ENCODE results near the gene PGM1.

DNA sequence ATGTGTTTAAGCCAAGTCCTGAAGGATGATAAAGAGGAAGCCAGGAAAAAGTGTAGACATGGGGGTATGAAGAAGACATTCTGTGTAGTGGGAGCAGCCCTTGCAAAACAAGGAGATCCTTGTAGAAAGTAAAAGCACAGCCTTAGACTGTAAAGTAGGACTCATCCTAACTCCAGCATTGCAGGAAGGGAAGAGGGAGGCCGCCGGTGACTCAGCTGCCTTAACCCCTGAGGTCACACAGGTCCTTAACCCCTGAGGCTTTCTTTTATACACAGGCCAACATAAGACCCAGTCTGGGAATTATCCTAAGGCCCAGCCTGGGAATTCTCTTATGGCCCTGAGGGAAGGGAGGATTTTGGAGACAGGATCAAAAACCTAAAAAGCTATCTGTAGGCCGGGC, 18.0 kb downstream of the PGM1 start:
- TF ChIP-seq POLR2A (IDR thresholded peaks at IDR 0.05; ENCODE audit: low read depth, low read length) (no peak), CEBPB (IDR thresholded peaks at IDR 0.05; ENCODE audit: low read depth, low read length) (no peak), CHD1 (IDR thresholded peaks at IDR 0.05; ENCODE audit: low read depth, low read length) (no peak), RFX5 (IDR thresholded peaks at IDR 0.05; ENCODE audit: low read depth, low read length) (no peak), MXI1 (IDR thresholded peaks at IDR 0.05; ENCODE audit: borderline replicate concordance, low read depth, low read length) (no peak), RCOR1 (IDR thresholded peaks at IDR 0.05; ENCODE audit: insufficient replicate concordance, low read length) (no peak)
- TF ChIP-seq, protein P1, sequence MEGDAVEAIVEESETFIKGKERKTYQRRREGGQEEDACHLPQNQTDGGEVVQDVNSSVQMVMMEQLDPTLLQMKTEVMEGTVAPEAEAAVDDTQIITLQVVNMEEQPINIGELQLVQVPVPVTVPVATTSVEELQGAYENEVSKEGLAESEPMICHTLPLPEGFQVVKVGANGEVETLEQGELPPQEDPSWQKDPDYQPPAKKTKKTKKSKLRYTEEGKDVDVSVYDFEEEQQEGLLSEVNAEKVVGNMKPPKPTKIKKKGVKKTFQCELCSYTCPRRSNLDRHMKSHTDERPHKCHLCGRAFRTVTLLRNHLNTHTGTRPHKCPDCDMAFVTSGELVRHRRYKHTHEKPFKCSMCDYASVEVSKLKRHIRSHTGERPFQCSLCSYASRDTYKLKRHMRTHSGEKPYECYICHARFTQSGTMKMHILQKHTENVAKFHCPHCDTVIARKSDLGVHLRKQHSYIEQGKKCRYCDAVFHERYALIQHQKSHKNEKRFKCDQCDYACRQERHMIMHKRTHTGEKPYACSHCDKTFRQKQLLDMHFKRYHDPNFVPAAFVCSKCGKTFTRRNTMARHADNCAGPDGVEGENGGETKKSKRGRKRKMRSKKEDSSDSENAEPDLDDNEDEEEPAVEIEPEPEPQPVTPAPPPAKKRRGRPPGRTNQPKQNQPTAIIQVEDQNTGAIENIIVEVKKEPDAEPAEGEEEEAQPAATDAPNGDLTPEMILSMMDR (conservative IDR thresholded peaks at IDR 0.05; ENCODE audit: low read depth, low read length), result no peak

Data from IMR-90 (cell line).